HUES6 (cell line): ENCODE results near the gene PPOX.
A peak's percentile ranks its signal among the peaks of the same experiment; 100 is the strongest.

ENCODE experiments used
- H3K27ac ChIP-seq: 2 replicates; pipeline ENCODE4 v1.7.0; 2013; ENCODE audit warnings: low read depth, mild to moderate bottlenecking, low read length, inconsistent platforms
- H3K27me3 ChIP-seq: 2 replicates; pipeline ENCODE4 v1.6.1; 2013; ENCODE audit warnings: low read length; ENCODE audit not compliant: control insufficient read depth, insufficient read depth
- H3K36me3 ChIP-seq: 2 replicates; pipeline ENCODE4 v1.6.1; 2013; ENCODE audit warnings: low read length; ENCODE audit not compliant: control insufficient read depth, insufficient read depth
- H3K4me1 ChIP-seq: 2 replicates; pipeline ENCODE4 v1.6.1; 2013; ENCODE audit warnings: low read length; ENCODE audit not compliant: control insufficient read depth, insufficient read depth
- H3K4me3 ChIP-seq: 2 replicates; pipeline ENCODE4 v1.5.1; 2013; ENCODE audit warnings: low read depth, low read length
- H3K9ac ChIP-seq: one replicate; pipeline ENCODE4 v1.6.1; 2013; ENCODE audit warnings: mild to moderate bottlenecking, low read length
- H3K9me3 ChIP-seq: 2 replicates; pipeline ENCODE4 v1.6.1; 2013; ENCODE audit warnings: low read depth, low read length; ENCODE audit not compliant: control insufficient read depth, insufficient read depth

PPOX gene

DNA sequence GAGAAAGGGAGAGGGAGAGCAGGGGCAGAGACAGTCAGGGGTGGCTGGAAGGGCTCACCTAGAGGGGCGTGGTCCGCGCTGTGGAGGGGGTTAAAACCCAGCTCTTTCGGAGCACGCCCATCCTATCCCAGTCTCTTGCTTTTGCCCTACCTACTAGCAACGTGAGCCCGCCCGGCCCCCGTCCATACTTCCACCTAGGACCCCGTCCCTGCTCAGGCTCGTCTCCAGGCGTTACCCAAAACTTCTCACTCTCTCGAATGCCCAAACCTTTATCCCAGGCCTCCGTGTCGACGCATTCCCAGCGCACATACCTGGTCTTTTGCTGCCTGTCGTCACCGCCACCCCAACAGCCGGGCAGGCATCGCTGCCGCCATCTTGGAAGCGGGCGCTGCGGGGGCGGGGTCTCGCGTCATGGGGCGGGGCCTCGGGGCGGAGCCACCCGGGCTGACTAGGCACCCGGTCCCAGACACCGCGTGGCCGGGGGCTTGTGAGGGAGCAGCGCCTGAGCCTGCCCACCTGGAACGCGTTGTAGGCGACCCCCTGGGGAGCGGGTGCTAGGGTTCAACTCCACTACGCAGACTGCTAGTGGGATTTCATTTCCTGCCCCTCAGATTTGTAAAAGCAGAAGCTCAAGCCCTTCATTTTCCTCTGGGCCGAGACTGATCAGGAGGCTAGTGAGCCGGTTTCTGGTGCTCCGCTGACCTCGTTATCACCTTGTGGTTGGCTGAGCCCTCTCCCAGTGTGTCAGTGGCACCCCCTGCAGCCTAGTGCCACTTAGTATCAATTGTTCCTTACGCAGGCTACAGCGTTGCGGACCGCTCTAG lies 11.1 kb downstream of the PPOX start, which contains the start of gene B4GALT3:
TSS of gene B4GALT3 (minus strand) at position 396 of the 824 bp plus-strand sequence. CDS start 1,447 bp downstream, outside the sequence.
- peaks cover 31% of the 10 kb centered on the region for H3K36me3 ChIP-seq
- H3K27ac ChIP-seq = peak within 1 kb of the TSS; percentile 62
- H3K9ac ChIP-seq = peak within 1 kb of the TSS; percentile 85
- peak within 1 kb of the TSS; percentile 99 for H3K4me3 ChIP-seq
- H3K9me3 ChIP-seq = no peaks in the 10 kb centered on the region
- H3K27me3 ChIP-seq = no peaks in the 10 kb centered on the region
- peaks cover 6% of the 10 kb centered on the region for H3K4me1 ChIP-seq

DNA sequence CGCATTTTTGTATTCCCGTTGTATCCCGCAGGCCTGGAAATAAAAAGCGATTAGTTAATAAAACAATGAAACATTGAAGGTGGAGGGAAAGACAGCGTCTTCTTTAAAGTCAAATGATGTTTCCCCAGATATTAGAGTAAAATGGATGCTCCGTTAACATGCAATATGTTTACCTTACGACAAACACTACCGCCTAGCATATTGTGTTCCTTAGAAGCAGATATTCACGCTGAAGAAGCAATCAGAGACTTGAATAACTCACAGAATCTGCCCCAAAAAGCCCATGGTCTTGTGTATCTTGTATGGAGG lies 11.7 kb downstream of the PPOX start:
- peaks cover 25% of the 10 kb centered on the region for H3K36me3 ChIP-seq
- H3K9ac ChIP-seq = no peak overlapping the region
- no peaks in the 10 kb centered on the region for H3K9me3 ChIP-seq
- peaks cover 6% of the 10 kb centered on the region for H3K4me1 ChIP-seq
- no peaks in the 10 kb centered on the region for H3K27me3 ChIP-seq
- H3K4me3 ChIP-seq = peak overlapping the region; percentile 99
- no peak overlapping the region for H3K27ac ChIP-seq

DNA sequence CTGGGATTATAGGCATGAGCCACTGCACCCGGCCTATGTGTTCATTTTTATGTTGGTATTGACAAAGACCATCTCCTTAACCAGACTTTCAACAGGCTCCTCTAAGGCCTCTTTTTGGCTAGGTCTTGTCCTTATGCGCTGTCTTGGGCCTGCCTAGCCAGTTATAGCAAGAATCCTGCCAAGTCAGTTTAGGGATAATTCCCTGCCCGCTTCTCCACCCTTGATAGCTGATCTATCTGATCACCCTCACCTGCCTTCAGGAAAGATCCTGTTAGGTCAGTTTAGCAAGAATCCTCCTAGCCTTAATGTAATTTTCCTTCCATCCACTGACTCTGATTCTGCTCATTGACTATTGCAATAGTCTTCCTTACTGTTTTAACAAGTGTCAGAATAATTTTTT lies 13.5 kb downstream of the PPOX start:
- Histone ChIP-seq H3K9me3 (no peaks in the 10 kb centered on the region), H3K36me3 (peaks cover 10% of the 10 kb centered on the region), H3K27ac (no peak overlapping the region), H3K4me3 (no peak overlapping the region), H3K4me1 (peaks cover 6% of the 10 kb centered on the region), H3K27me3 (no peaks in the 10 kb centered on the region), H3K9ac (no peak overlapping the region)

DNA sequence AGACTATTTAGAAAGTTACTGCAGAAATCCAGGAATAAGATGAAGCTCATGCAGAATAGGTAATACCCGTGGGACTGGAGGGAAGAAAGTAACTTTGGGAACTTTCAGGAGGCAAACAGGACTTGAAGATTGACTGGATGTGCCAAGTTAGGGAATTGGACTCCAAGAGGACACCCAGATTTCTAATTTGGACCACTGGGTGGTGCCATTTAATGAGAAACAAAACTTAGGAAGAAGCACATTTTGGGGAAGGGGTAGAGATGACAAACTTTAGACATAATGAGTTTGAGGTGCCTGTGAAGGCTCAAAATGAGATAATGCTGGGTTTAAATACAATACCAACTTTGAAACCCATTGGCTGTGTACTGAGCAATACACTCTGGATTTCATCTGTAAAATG lies 14.4 kb downstream of the PPOX start:
- no peak overlapping the region for H3K9ac ChIP-seq
- H3K4me1 ChIP-seq = peaks cover 6% of the 10 kb centered on the region
- peaks cover under 1% of the 10 kb centered on the region; the same call in 1 of the 2 replicates for H3K36me3 ChIP-seq
- H3K9me3 ChIP-seq = no peaks in the 10 kb centered on the region
- no peak overlapping the region for H3K4me3 ChIP-seq
- no peaks in the 10 kb centered on the region for H3K27me3 ChIP-seq
- H3K27ac ChIP-seq = no peak overlapping the region

DNA sequence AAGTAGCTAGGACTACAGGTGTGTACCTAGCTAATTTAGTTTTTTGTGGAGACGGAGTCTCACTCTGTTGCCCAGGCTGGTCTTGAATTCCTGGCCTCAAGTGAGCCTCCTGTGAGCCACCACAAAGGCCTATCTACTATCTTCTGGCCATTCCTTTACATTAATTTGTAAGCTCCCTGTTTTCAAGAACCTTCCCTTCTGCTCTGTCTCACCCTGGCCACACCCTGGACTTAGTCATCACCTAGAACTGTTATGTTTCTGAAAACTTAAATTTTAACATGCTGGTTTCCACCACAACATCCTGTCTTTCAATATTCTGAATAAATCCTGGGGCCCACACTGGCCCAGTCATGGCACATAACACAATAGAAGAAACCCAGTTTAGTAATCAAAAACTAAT lies 16.0 kb downstream of the PPOX start:
- H3K27me3 ChIP-seq = no peaks in the 10 kb centered on the region
- H3K9me3 ChIP-seq = no peaks in the 10 kb centered on the region
- no peak overlapping the region for H3K4me3 ChIP-seq
- no peak overlapping the region for H3K27ac ChIP-seq
- H3K4me1 ChIP-seq = peaks cover 6% of the 10 kb centered on the region
- no peak overlapping the region for H3K9ac ChIP-seq
- H3K36me3 ChIP-seq = no peaks in the 10 kb centered on the region

DNA sequence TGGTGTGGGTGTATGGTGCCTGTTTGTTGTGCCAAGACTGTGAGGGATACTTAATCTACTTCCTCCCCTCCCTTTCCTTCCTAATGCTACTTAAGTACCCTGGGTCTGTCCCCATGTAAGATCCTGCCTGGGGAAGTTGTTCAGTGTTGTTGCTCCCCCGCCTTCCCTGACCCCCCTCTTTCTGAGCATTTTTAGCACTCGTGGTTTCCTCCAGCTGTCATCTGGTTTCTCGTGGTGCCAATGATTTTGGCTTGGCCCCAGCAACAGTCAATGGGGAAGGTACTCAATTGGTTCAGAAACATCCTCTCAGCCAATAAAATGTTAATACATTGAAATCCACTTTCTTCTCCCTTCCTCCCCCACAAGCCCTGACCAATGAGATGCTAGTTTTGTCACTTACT lies 19.1 kb downstream of the PPOX start:
- Histone ChIP-seq H3K9ac (no peak overlapping the region), H3K36me3 (no peaks in the 10 kb centered on the region), H3K27ac (no peak overlapping the region), H3K4me3 (no peak overlapping the region), H3K4me1 (no peaks in the 10 kb centered on the region), H3K27me3 (no peaks in the 10 kb centered on the region), H3K9me3 (no peaks in the 10 kb centered on the region)

- Histone ChIP-seq H3K27ac (no peak overlapping the region), H3K4me1 (no peaks in the 10 kb centered on the region), H3K4me3 (no peak overlapping the region), H3K9ac (no peak overlapping the region), H3K9me3 (no peaks in the 10 kb centered on the region), H3K36me3 (no peaks in the 10 kb centered on the region), H3K27me3 (no peaks in the 10 kb centered on the region)
Observed at GRCh38 chr1:161185732-161186311, 19.6 kb downstream of the PPOX start.

DNA sequence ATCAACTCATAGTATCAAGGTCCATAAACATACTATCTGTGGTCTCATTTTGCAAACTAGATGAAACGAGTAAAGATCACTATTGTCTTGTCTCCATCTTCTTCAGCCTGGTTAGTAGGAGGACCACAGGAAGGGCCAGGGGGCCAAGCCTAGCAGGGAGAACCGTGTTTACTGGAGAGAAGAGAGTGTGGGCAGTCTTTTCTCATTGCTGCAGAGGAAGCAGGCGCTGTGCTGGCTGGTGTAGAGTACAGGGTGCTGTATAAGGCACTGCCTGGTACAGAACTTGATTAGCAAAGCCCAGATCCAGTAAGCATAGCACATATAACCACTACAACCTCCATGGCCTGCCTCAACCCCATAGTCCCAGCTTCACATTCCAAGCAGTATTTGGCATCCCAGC lies 21.1 kb downstream of the PPOX start:
- no peak overlapping the region for H3K4me3 ChIP-seq
- no peak overlapping the region for H3K27ac ChIP-seq
- peaks cover 11% of the 10 kb centered on the region for H3K36me3 ChIP-seq
- H3K9me3 ChIP-seq = no peaks in the 10 kb centered on the region
- peaks cover 6% of the 10 kb centered on the region for H3K4me1 ChIP-seq
- H3K9ac ChIP-seq = no peak overlapping the region
- H3K27me3 ChIP-seq = no peaks in the 10 kb centered on the region

- H3K9me3 ChIP-seq = no peaks in the 10 kb centered on the region
- H3K27me3 ChIP-seq = no peaks in the 10 kb centered on the region
- H3K4me1 ChIP-seq = peaks cover 6% of the 10 kb centered on the region
- H3K27ac ChIP-seq = no peak overlapping the region
- H3K4me3 ChIP-seq = no peak overlapping the region
- H3K36me3 ChIP-seq = peaks cover 11% of the 10 kb centered on the region
- no peak overlapping the region for H3K9ac ChIP-seq
Observed at GRCh38 chr1:161188381-161188780, 22.2 kb downstream of the PPOX start.

- no peaks in the 10 kb centered on the region for H3K9me3 ChIP-seq
- peaks cover 6% of the 10 kb centered on the region for H3K4me1 ChIP-seq
- no peak overlapping the region for H3K9ac ChIP-seq
- H3K27ac ChIP-seq = no peak overlapping the region
- peaks cover 11% of the 10 kb centered on the region for H3K36me3 ChIP-seq
- H3K27me3 ChIP-seq = no peaks in the 10 kb centered on the region
- no peak overlapping the region for H3K4me3 ChIP-seq
Observed at GRCh38 chr1:161189036-161189435, 22.8 kb downstream of the PPOX start.

- no peaks in the 10 kb centered on the region for H3K9me3 ChIP-seq
- no peak overlapping the region for H3K9ac ChIP-seq
- no peak overlapping the region for H3K27ac ChIP-seq
- peaks cover 18% of the 10 kb centered on the region for H3K36me3 ChIP-seq
- peaks cover 6% of the 10 kb centered on the region for H3K4me1 ChIP-seq
- no peak overlapping the region for H3K4me3 ChIP-seq
- H3K27me3 ChIP-seq = no peaks in the 10 kb centered on the region
Observed at GRCh38 chr1:161190962-161191521, 24.8 kb downstream of the PPOX start.
